Neural crest cell (in vitro differentiated cells): ENCODE results near the gene MYO9B. TPM values are rescaled to one million over a fixed set of nuclear protein-coding genes. Genes with fewer than 3 reads are reported as not detected.

ENCODE experiments used
- DNase-seq: peaks from one replicate; pipeline ENCODE4 v3.0.0; 2021; ENCODE audit warnings: low read depth, mixed read lengths, low spot score
- H3K27ac Mint-ChIP-seq: one replicate; pipeline ENCODE4 v1.8.0; 2021; ENCODE audit warnings: mild to moderate bottlenecking, mixed read lengths; ENCODE audit not compliant: unreplicated experiment
- H3K27me3 Mint-ChIP-seq: 2 replicates; pipeline ENCODE4 v1.8.0; 2021; ENCODE audit warnings: low read depth, mild to moderate bottlenecking, mixed read lengths
- H3K36me3 Mint-ChIP-seq: 2 replicates; pipeline ENCODE4 v1.8.0; 2021; ENCODE audit warnings: low read depth, mild to moderate bottlenecking, mixed read lengths
- H3K4me1 Mint-ChIP-seq: 2 replicates; pipeline ENCODE4 v1.8.0; 2021; ENCODE audit warnings: mixed read lengths
- H3K4me3 Mint-ChIP-seq: one replicate; pipeline ENCODE4 v1.8.0; 2021; ENCODE audit warnings: mild to moderate bottlenecking, mixed read lengths
- H3K9me3 Mint-ChIP-seq: 2 replicates; pipeline ENCODE4 v1.8.0; 2021; ENCODE audit warnings: mixed read lengths
- CTCF ChIP-seq: fragments of 200-600 bp; sonication (generic); conservative IDR thresholded peaks from 2 replicates; pipeline ENCODE4 v1.5.0; 2021; ENCODE audit warnings: antibody characterized with exemption, mild to moderate bottlenecking
- total RNA-seq: library from RNA; stranded (reverse); gene quantifications from 2 replicates; pipeline ENCODE4 v1.2.1, GENCODE V29; 2021

Gene MYO9B
- total RNA-seq, 1 donor from 2014 or later, result 113 TPM

DNA sequence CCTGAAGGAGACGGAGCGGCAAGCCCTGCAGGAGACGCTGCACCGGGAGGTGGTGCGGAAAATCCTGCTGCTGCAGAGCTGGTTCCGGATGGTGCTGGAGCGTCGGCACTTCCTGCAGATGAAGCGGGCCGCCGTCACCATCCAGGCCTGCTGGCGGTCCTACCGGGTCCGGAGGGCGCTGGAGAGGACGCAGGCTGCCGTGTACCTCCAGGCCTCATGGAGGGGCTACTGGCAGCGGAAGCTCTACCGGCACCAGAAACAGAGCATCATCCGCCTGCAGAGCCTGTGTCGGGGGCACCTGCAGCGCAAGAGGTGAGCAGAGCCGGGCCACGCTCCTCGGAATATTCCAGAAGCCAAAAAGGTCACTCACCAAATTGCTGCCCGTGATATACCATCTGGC lies 117.2 kb downstream of the MYO9B start:
- Mint-ChIP-seq H3K27ac (no peak overlapping the region), H3K4me3 (no peak overlapping the region), H3K4me1 (no peaks in the 10 kb centered on the region), H3K9me3 (peaks cover 3% of the 10 kb centered on the region), H3K27me3 (no peaks in the 10 kb centered on the region), H3K36me3 (peaks cover 21% of the 10 kb centered on the region)
- TF ChIP-seq CTCF, result no peak
- DNase-seq, result no peak

DNA sequence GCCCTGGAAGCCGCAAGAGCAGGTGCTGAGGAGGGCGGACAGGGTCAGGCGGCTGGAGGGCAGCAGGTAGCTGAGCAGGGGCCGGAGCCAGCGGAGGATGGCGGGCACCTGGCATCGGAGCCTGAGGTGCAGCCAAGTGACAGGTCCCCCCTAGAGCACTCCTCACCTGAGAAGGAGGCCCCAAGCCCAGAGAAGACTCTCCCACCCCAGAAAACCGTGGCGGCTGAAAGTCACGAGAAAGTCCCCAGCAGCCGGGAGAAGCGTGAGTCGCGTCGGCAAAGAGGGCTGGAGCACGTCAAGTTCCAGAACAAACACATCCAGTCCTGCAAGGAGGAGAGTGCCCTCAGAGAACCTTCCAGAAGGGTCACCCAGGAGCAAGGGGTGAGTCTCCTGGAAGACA lies 119.0 kb downstream of the MYO9B start:
- Mint-ChIP-seq H3K27ac (no peak overlapping the region), H3K4me3 (no peak overlapping the region), H3K36me3 (peaks cover 32% of the 10 kb centered on the region), H3K4me1 (no peaks in the 10 kb centered on the region), H3K27me3 (no peaks in the 10 kb centered on the region), H3K9me3 (peaks cover 3% of the 10 kb centered on the region)
- TF ChIP-seq CTCF, result no peak
- no peak for DNase-seq

DNA sequence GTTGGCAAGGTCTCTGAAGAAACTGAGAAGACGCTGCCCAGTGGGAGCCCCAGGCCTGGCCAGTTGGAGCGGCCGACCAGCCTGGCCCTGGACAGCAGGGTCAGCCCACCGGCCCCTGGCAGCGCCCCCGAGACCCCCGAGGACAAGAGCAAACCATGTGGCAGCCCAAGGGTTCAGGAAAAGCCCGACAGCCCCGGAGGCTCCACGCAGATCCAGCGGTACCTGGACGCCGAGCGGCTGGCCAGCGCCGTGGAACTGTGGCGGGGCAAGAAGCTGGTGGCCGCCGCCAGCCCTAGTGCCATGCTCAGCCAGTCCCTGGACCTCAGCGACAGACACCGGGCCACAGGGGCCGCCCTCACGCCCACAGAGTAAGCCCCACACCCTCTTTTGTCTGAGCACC lies 119.5 kb downstream of the MYO9B start:
- Mint-ChIP-seq H3K27ac (no peak overlapping the region), H3K4me1 (no peaks in the 10 kb centered on the region), H3K27me3 (no peaks in the 10 kb centered on the region), H3K9me3 (peaks cover 3% of the 10 kb centered on the region), H3K36me3 (peaks cover 32% of the 10 kb centered on the region), H3K4me3 (no peak overlapping the region)
- no peak for DNase-seq
- no peak for TF ChIP-seq CTCF

DNA sequence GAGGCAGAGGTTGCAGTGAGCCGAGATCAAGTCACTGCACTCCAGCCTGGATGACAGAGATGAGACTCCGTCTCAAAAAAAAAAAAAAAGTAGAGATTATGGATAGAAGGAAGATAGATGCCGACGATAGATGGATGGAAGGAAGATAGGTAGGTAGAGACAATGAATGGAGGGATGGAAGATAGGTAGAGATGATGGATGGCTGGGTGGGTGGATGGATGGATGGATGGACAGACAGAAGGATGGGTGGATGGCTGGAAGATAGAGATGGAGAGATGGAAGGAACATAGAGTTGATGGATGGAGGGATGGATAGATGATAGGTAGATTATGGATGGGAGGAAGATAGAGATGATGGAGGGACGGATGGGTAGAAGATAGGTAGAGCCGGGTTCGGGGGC lies 121.0 kb downstream of the MYO9B start:
- no peak overlapping the region for H3K27ac Mint-ChIP-seq
- H3K36me3 Mint-ChIP-seq, result peaks cover 31% of the 10 kb centered on the region
- H3K4me3 Mint-ChIP-seq, result no peak overlapping the region
- no peaks in the 10 kb centered on the region for H3K4me1 Mint-ChIP-seq
- TF ChIP-seq CTCF, result no peak
- H3K27me3 Mint-ChIP-seq, result no peaks in the 10 kb centered on the region
- H3K9me3 Mint-ChIP-seq, result peaks cover 3% of the 10 kb centered on the region
- no peak for DNase-seq

DNA sequence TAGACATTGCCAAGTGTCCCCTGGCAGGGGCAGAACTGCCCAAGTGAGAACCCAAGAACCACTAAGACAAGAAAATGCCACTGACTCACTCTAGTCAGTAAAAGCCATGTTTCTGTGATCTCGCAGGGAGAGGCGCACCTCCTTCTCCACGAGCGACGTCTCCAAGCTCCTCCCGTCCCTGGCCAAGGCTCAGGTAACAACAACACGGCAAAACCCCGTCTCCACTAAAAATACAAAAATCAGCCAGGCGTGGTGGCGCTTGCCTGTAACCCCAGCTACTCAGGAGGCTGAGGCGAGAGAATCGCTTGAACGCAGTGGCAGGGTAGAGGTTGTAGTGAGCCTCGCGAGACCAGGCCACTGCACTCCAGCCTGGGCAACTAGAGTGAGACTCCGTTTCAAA lies 122.1 kb downstream of the MYO9B start:
- H3K4me1 Mint-ChIP-seq, result no peaks in the 10 kb centered on the region
- no peaks in the 10 kb centered on the region for H3K27me3 Mint-ChIP-seq
- peaks cover 3% of the 10 kb centered on the region for H3K9me3 Mint-ChIP-seq
- TF ChIP-seq CTCF, result no peak
- H3K4me3 Mint-ChIP-seq, result no peak overlapping the region
- no peak overlapping the region for H3K27ac Mint-ChIP-seq
- no peak for DNase-seq
- H3K36me3 Mint-ChIP-seq, result peaks cover 41% of the 10 kb centered on the region
